T-helper 17 cell (primary cell): ENCODE data around the gene ZMIZ2. TPM values are rescaled to one million over a fixed set of nuclear protein-coding genes. Genes with fewer than 3 reads are reported as not detected.
"Not testable (repeated sequence)": the region's sequence is repeated elsewhere in the genome, so short reads cannot be mapped to it uniquely, and the experiment has no call there.

Experiments
- ATAC-seq: fragments of 150-1000 bp; cut with Tn5 transposase; 2 replicates; pipeline ENCODE4 v1.10.0; 2021; ENCODE audit warnings: mild to moderate bottlenecking, moderate library complexity
- DNase-seq, 3 donors: peaks; one replicate each; pipeline versions ENCODE4 v3.0.0 to v3.0.0-alpha.2; 2020 to 2021
- H3K9me3 ChIP-seq: one replicate; pipeline ENCODE4 v1.7.0; 2013; ENCODE audit warnings: low read length, mild to moderate bottlenecking; ENCODE audit not compliant: control insufficient read depth, poor library complexity, severe bottlenecking
- H3K27ac Mint-ChIP-seq: one replicate; pipeline ENCODE4 v1.8.0; 2022; ENCODE audit warnings: mild to moderate bottlenecking, moderate library complexity, mixed read lengths
- H3K27me3 Mint-ChIP-seq: one replicate; pipeline ENCODE4 v1.8.0; 2022; ENCODE audit warnings: mixed read lengths
- H3K36me3 Mint-ChIP-seq: one replicate; pipeline ENCODE4 v1.8.0; 2022; ENCODE audit warnings: low read depth, mixed read lengths
- H3K4me1 Mint-ChIP-seq: one replicate; pipeline ENCODE4 v1.8.0; 2022; ENCODE audit warnings: mild to moderate bottlenecking, mixed read lengths
- H3K4me3 Mint-ChIP-seq: one replicate; pipeline ENCODE4 v1.8.0; 2022; ENCODE audit warnings: mild to moderate bottlenecking, moderate library complexity, mixed read lengths
- total RNA-seq, 4 donors: library from RNA in 2 of 4; stranded (reverse) in 2 of 4; gene quantifications; one replicate each; pipeline ENCODE4 v1.2.3 and lab custom pipeline; 2022 to 2026

The ZMIZ2 gene
- total RNA-seq, 2 donors from 2014 or later = 117 to 171 TPM

- H3K4me1 Mint-ChIP-seq = peaks cover 9% of the 10 kb centered on the region
- DNase-seq = no peak
- H3K4me3 Mint-ChIP-seq = no peak overlapping the region
- ATAC-seq = no peak
- H3K9me3 ChIP-seq = no peaks in the 10 kb centered on the region
- H3K27me3 Mint-ChIP-seq = no peaks in the 10 kb centered on the region
- peak overlapping the region; percentile 11 for H3K27ac Mint-ChIP-seq
- no peaks in the 10 kb centered on the region for H3K36me3 Mint-ChIP-seq
Observed at GRCh38 chr7:44775383-44776107, 26.9 kb downstream of the ZMIZ2 start.

DNA sequence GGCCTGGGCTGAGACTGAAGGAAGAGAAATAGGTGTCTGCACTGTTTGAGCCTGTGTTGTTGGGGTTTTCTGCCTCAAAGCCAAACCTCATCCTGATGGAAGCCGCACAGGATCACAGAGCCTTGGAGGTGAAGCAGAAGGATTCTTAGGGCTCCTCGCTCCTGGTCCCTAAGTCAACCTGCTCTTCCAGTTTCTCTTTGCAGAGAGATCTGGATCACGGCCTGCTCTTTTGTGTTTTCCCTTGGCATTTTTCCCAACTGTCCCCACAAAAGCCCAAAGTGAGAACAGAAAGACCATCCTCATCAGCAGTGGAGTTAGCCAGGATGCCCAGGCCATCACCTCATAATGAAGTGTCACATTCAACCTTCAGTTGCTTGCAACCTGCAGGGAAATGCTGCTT, 27.6 kb downstream of the ZMIZ2 start:
- DNase-seq (no peak), ATAC-seq (no peak)
- H3K4me3 Mint-ChIP-seq = no peak overlapping the region
- no peak overlapping the region for H3K27ac Mint-ChIP-seq
- H3K27me3 Mint-ChIP-seq = no peaks in the 10 kb centered on the region
- no peaks in the 10 kb centered on the region for H3K9me3 ChIP-seq
- no peaks in the 10 kb centered on the region for H3K36me3 Mint-ChIP-seq
- H3K4me1 Mint-ChIP-seq = peaks cover 3% of the 10 kb centered on the region

DNA sequence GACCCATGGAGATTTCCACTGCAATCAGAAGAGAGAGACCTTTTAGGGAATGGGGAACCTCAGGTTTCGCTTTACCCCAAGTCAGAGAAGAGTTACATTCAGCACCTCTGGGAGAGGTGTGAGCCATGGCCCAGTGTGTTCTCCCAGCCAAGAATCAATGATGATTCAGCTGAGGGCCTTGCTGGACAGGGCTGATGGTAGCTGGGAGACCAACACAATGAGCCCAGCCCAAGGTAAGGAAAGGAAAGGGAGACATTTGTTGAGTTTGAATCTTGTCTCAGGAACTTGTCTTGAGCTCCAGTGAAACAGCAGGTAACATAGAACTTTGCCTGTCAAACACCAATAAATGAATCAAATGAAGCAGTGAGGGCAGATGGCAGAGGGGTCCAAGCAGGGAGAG, 33.8 kb downstream of the ZMIZ2 start:
- Mint-ChIP-seq H3K27ac (no peak overlapping the region), H3K4me1 (no peaks in the 10 kb centered on the region), H3K4me3 (no peak overlapping the region), H3K36me3 (no peaks in the 10 kb centered on the region), H3K27me3 (no peaks in the 10 kb centered on the region)
- no peaks in the 10 kb centered on the region for H3K9me3 ChIP-seq
- no peak for ATAC-seq
- DNase-seq = no peak

DNA sequence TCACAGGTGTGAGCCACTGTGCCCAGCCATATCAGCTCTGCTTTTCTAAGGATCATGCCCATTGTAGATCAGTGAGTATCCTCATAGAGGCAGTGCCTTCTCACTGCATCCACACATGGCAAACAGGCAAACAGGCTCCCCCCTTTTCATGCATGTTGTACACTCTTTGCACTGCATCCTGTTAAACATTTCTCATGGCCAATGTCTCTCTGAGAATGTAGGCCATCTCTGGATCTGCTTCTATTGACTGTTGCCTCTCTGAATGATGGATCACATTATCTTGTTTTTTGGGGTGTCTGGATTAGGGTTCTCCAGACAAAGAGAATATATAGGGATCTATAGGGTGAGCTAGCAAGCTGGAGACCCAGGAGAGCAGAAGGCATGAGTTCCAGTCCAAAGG, 34.8 kb downstream of the ZMIZ2 start:
- no peak overlapping the region for H3K27ac Mint-ChIP-seq
- DNase-seq (no peak), ATAC-seq (no peak)
- no peaks in the 10 kb centered on the region for H3K27me3 Mint-ChIP-seq
- no peak overlapping the region for H3K4me3 Mint-ChIP-seq
- H3K4me1 Mint-ChIP-seq = no peaks in the 10 kb centered on the region
- H3K36me3 Mint-ChIP-seq = no peaks in the 10 kb centered on the region
- H3K9me3 ChIP-seq = no peaks in the 10 kb centered on the region

GRCh38 chr7:44784364-44784763, 35.7 kb downstream of the ZMIZ2 start:
- H3K9me3 ChIP-seq = no peaks in the 10 kb centered on the region
- DNase-seq (no peak), ATAC-seq (no peak)
- Mint-ChIP-seq H3K36me3 (no peaks in the 10 kb centered on the region), H3K27ac (no peak overlapping the region), H3K27me3 (no peaks in the 10 kb centered on the region), H3K4me1 (no peaks in the 10 kb centered on the region), H3K4me3 (no peak overlapping the region)

- H3K9me3 ChIP-seq, H3K27ac Mint-ChIP-seq, DNase-seq, H3K36me3 Mint-ChIP-seq, ATAC-seq, H3K27me3 Mint-ChIP-seq, H3K4me1 Mint-ChIP-seq, H3K4me3 Mint-ChIP-seq: not testable (repeated sequence)
Observed at GRCh38 chr7:44785218-44785617, 36.6 kb downstream of the ZMIZ2 start.

GRCh38 chr7:44787041-44787440, 38.4 kb downstream of the ZMIZ2 start:
- Mint-ChIP-seq H3K36me3 (no peaks in the 10 kb centered on the region), H3K4me3 (no peak overlapping the region), H3K27me3 (no peaks in the 10 kb centered on the region), H3K4me1 (peaks cover 4% of the 10 kb centered on the region), H3K27ac (no peak overlapping the region)
- no peaks in the 10 kb centered on the region for H3K9me3 ChIP-seq
- DNase-seq (no peak), ATAC-seq (peak; percentile 64)

DNA sequence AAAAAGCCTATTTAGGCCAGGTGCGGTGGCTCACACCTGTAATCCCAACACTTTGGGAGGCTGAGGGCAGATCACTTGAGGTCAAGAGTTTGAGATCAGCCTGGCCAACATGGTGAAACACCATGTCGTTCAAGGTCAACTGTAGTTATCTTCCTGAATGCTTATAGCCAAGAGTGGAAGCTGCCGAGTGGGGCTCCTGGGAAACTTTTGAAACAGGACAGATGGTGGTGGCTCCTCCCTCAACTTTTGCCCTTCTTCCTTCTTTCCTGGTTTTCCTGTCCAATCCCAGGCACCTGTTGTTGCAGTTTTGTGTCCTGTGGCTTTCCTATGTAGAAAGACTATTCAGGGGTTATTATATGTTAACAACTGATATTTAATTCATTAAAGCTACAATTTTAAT, 39.1 kb downstream of the ZMIZ2 start:
- Mint-ChIP-seq H3K36me3 (no peaks in the 10 kb centered on the region), H3K27me3 (no peaks in the 10 kb centered on the region), H3K4me1 (peaks cover 4% of the 10 kb centered on the region), H3K27ac (no peak overlapping the region), H3K4me3 (no peak overlapping the region)
- H3K9me3 ChIP-seq = no peaks in the 10 kb centered on the region
- DNase-seq (no peak), ATAC-seq (no peak)

- H3K4me1 Mint-ChIP-seq = peaks cover 4% of the 10 kb centered on the region
- no peaks in the 10 kb centered on the region for H3K9me3 ChIP-seq
- no peak overlapping the region for H3K4me3 Mint-ChIP-seq
- H3K27me3 Mint-ChIP-seq = no peaks in the 10 kb centered on the region
- DNase-seq (no peak), ATAC-seq (no peak)
- H3K27ac Mint-ChIP-seq = no peak overlapping the region
- no peaks in the 10 kb centered on the region for H3K36me3 Mint-ChIP-seq
Observed at GRCh38 chr7:44789990-44790389, 41.3 kb downstream of the ZMIZ2 start.

- Mint-ChIP-seq H3K36me3 (no peaks in the 10 kb centered on the region), H3K4me1 (peaks cover 6% of the 10 kb centered on the region), H3K27me3 (no peaks in the 10 kb centered on the region), H3K27ac (peak overlapping the region; percentile 80), H3K4me3 (no peak overlapping the region)
- H3K9me3 ChIP-seq = no peaks in the 10 kb centered on the region
- DNase-seq (no peak), ATAC-seq (no peak)
Observed at GRCh38 chr7:44791278-44792219, 42.9 kb downstream of the ZMIZ2 start.

DNA sequence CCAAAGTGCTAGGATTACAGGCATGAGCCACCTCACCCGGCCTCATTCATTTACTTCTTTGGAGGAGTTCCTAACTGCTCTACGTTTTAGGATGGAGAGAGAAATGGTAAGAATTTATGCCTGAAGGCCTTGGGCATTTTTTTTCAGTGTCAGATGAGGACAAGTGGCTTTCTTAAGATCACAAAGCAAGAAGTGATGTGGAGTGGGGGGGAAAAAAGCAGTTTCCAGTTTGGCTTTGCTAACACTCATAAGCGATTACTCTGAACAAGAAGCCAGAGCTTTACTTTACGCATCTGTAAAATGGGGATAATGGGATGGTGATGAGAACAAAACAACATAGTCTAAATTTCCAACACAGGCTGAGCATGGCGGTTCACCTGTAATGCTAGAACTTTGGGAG, 45.3 kb downstream of the ZMIZ2 start:
- H3K9me3 ChIP-seq = no peaks in the 10 kb centered on the region
- H3K36me3 Mint-ChIP-seq = no peaks in the 10 kb centered on the region
- no peak overlapping the region for H3K27ac Mint-ChIP-seq
- DNase-seq (no peak), ATAC-seq (no peak)
- H3K27me3 Mint-ChIP-seq = no peaks in the 10 kb centered on the region
- peaks cover 18% of the 10 kb centered on the region for H3K4me1 Mint-ChIP-seq
- no peak overlapping the region for H3K4me3 Mint-ChIP-seq

DNA sequence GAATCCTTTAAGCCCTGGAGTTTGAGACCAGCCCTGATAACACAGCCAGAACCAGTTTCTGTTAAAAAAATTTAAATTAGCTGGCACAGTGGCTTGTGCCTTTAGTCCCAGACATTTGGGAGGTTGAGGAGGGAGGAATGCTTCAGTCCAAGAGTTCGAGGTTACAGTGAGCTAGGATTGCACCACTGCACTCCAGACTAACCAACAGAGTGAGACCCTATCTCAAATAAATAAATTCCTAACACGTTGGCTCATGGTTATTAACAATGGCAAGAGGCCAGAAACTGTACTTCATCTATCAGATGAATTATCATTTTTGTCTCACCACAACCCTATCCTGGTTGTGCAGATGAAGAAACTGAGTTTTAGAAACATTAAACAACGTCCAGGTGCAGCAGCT, 45.7 kb downstream of the ZMIZ2 start:
- no peak for DNase-seq
- H3K4me1 Mint-ChIP-seq = peaks cover 18% of the 10 kb centered on the region
- no peak overlapping the region for H3K4me3 Mint-ChIP-seq
- H3K27me3 Mint-ChIP-seq = no peaks in the 10 kb centered on the region
- H3K9me3 ChIP-seq = no peaks in the 10 kb centered on the region
- no peak overlapping the region for H3K27ac Mint-ChIP-seq
- ATAC-seq = no peak
- H3K36me3 Mint-ChIP-seq = no peaks in the 10 kb centered on the region

DNA sequence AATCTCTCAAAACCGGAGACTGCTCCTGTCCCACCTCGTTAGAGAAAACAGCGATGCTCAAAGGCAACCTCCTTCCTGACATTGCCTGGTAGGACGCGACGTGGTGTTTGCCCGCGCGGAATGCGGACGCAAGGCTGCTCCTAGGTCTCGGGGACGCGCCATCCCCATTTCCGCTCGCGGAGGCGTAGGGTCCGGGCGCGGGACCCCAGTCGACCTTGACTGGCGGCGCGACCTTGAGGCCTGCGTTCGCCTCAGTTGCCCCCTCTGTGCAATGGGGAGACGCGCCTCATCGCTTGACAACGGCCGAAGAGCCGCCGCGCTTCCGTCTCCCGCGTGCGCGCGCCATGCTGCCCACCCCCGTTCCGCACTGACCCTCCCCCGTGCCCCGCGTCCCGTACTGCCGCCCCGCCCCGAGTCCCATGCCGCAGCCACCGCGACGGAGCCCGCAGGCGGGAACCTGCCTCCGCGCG, 47.4 kb downstream of the ZMIZ2 start:
- peak overlapping the region; percentile 97 for H3K27ac Mint-ChIP-seq
- no peak for DNase-seq
- peaks cover 23% of the 10 kb centered on the region for H3K4me1 Mint-ChIP-seq
- peak; percentile 22 for ATAC-seq
- H3K36me3 Mint-ChIP-seq = peaks cover 6% of the 10 kb centered on the region
- H3K9me3 ChIP-seq = no peaks in the 10 kb centered on the region
- no peaks in the 10 kb centered on the region for H3K27me3 Mint-ChIP-seq
- peak overlapping the region; percentile 98 for H3K4me3 Mint-ChIP-seq
